ENCODE results near the gene SCAMP3. TPM values are rescaled to one million over a fixed set of nuclear protein-coding genes. Genes with fewer than 3 reads are reported as not detected.
"Not testable (repeated sequence)": the region's sequence is repeated elsewhere in the genome, so short reads cannot be mapped to it uniquely, and the experiment has no call there.

SCAMP3 gene
- total RNA-seq, 1 donor from 2014 or later, result 16.2 TPM

DNA sequence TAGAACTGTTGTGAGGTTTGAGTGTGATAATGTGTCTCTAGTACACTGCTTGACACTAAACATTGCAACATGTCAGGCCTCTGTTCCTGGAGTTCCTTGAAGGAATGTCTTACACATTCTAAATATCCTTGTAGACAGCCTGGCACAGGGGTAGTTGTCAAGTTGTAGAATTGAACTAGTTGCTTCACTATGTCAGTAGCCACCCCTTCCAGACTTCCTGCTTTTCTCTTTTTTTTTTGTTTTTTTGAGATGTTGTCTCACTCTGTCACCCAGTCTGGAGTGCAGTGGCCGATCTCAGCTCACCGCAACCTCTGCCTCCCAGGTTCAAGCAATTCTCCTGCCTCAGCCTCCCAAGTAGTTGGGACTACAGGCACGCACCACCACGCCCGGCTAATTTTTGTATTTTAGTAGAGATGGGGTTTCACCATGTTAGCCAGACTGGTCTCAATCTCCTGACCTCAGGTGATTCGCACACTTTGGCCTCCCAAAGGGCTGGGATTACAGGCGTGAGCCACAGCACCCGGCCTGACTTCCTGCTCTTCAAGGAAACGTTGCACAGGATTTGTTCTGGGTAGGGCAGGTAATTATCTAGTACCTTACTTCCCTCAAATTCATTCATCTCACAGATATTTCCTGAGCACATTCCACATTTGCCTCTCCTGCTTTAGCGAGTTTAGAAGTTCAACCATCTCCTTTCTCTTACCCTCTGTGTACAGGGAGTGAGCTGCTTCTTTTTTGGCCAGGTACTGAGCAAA, 41.8 kb downstream of the SCAMP3 start:
- not testable (repeated sequence) for H3K4me1 ChIP-seq (ENCODE audit: control insufficient read depth in 3 of 3, insufficient read depth in 3 of 3, low read length in 3 of 3); H3K36me3 ChIP-seq (ENCODE audit: control insufficient read depth in 3 of 3, insufficient read depth in 3 of 3, low read length in 3 of 3); H3K9me3 ChIP-seq (ENCODE audit: control insufficient read depth in 3 of 3, low read length in 3 of 3); H3K4me3 ChIP-seq (ENCODE audit: low read length in 3 of 3); H3K27me3 ChIP-seq (ENCODE audit: control insufficient read depth in 3 of 3, insufficient read depth in 3 of 3, low read length in 3 of 3); H3K27ac ChIP-seq (ENCODE audit: low read depth, low read length); H3K9ac ChIP-seq (ENCODE audit: low read depth in 1 of 3, low read length in 3 of 3)

DNA sequence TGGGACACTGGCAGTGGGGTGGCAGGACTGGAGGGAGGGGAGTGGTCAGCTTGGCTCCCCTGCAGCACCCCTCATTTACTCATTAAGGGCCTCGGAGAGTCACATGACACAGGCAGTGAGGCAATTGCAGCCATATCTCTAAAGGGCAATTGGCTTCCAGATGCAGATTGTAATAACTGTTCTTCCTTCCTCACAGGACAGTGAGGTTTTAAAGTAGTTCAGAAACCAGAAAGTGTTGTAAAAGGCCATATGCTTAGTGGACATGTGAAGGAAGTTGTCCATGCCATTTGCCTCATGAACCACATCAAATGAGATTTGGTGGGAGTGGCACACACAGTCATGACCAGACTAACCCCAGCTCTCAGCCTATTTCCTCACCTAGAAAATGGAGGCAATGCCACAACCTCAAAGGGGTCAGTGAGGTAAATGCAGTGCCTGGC, 42.5 kb downstream of the SCAMP3 start:
- H3K4me1 ChIP-seq (ENCODE audit: control insufficient read depth in 3 of 3, insufficient read depth in 3 of 3, low read length in 3 of 3), result peaks cover 0 to 3% (median 0%) of the 10 kb centered on the region in 3 donors
- no peak overlapping the region for H3K27ac ChIP-seq (ENCODE audit: low read depth, low read length)
- no peak overlapping the region for H3K9ac ChIP-seq (ENCODE audit: low read depth in 1 of 3, low read length in 3 of 3)
- H3K36me3 ChIP-seq (ENCODE audit: control insufficient read depth in 3 of 3, insufficient read depth in 3 of 3, low read length in 3 of 3), result peaks cover 0 to 2% (median 0%) of the 10 kb centered on the region in 3 donors
- no peaks in the 10 kb centered on the region for H3K27me3 ChIP-seq (ENCODE audit: control insufficient read depth in 3 of 3, insufficient read depth in 3 of 3, low read length in 3 of 3)
- H3K9me3 ChIP-seq (ENCODE audit: control insufficient read depth in 3 of 3, low read length in 3 of 3), result no peaks in the 10 kb centered on the region
- peak overlapping the region in 2 of 3 donors; percentile 29 to 45 for H3K4me3 ChIP-seq (ENCODE audit: low read length in 3 of 3)

DNA sequence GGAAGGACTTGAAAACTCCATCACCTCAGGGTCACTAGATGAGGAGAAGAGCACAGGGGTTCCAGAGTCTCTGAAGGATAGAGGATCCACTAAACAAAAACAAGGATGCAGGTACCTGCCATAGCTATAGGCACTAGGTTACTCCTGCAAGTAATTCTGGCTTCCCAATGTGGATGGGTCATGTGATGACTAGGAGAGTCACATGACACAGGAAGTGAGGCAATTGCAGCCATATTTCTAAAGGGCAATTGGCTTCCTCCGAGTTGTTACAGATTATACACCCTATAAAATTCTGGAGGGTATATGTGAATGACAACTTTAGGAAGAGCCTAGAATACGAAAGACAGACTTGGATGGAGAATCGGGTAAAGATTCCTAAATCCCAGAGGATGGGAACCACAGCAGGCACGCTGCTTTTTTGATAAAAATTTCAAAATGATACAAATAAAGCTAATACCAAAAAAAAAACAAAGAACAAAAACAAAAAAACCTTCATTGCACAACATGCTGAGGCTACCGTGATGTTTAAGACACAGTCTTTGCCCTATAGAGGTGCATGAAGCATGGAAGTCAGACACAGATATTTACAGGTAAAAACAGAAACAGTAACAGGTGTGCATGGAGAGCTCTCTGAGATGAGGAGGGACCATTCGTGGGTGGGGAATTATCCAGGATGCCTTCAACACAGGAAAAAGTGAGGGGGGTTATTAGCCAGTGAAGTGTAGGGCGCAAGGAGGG, 43.1 kb downstream of the SCAMP3 start:
- H3K9me3 ChIP-seq (ENCODE audit: control insufficient read depth in 3 of 3, low read length in 3 of 3), result no peaks in the 10 kb centered on the region
- peaks cover 0 to 3% (median 0%) of the 10 kb centered on the region in 3 donors for H3K4me1 ChIP-seq (ENCODE audit: control insufficient read depth in 3 of 3, insufficient read depth in 3 of 3, low read length in 3 of 3)
- no peaks in the 10 kb centered on the region for H3K27me3 ChIP-seq (ENCODE audit: control insufficient read depth in 3 of 3, insufficient read depth in 3 of 3, low read length in 3 of 3)
- H3K36me3 ChIP-seq (ENCODE audit: control insufficient read depth in 3 of 3, insufficient read depth in 3 of 3, low read length in 3 of 3), result peaks cover 0 to 2% (median 0%) of the 10 kb centered on the region in 3 donors
- no peak overlapping the region for H3K9ac ChIP-seq (ENCODE audit: low read depth in 1 of 3, low read length in 3 of 3)
- H3K4me3 ChIP-seq (ENCODE audit: low read length in 3 of 3), result peak overlapping the region; percentile 29 to 59 (median 45)
- H3K27ac ChIP-seq (ENCODE audit: low read depth, low read length), result no peak overlapping the region

DNA sequence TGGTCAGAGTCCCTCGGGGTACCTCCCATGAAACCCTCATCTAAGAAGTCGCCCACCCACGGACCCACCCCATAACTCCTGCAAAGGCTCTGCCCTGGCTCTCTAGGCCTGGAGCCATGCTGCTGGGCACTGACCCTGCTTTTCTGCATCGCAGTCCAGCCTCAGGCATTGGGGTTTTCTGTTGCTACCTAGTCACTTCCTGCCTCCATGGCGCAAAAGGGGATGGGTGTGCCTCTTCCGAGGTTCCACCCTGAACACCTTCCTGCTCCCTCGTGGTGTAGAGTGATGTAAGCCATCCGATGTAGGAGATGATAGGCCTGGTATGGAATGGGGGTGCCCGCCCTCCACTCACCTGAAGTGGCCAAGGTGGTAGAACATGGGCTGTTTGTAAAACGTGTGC, 47.5 kb downstream of the SCAMP3 start:
- not testable (repeated sequence) for H3K27ac ChIP-seq (ENCODE audit: low read depth, low read length); H3K9ac ChIP-seq (ENCODE audit: low read depth in 1 of 3, low read length in 3 of 3); H3K9me3 ChIP-seq (ENCODE audit: control insufficient read depth in 3 of 3, low read length in 3 of 3); H3K4me3 ChIP-seq (ENCODE audit: low read length in 3 of 3); H3K27me3 ChIP-seq (ENCODE audit: control insufficient read depth in 3 of 3, insufficient read depth in 3 of 3, low read length in 3 of 3); H3K4me1 ChIP-seq (ENCODE audit: control insufficient read depth in 3 of 3, insufficient read depth in 3 of 3, low read length in 3 of 3)
- H3K36me3 ChIP-seq (ENCODE audit: control insufficient read depth in 3 of 3, insufficient read depth in 3 of 3, low read length in 3 of 3), result peaks cover 0 to 13% (median 11%) of the 10 kb centered on the region in 3 donors

DNA sequence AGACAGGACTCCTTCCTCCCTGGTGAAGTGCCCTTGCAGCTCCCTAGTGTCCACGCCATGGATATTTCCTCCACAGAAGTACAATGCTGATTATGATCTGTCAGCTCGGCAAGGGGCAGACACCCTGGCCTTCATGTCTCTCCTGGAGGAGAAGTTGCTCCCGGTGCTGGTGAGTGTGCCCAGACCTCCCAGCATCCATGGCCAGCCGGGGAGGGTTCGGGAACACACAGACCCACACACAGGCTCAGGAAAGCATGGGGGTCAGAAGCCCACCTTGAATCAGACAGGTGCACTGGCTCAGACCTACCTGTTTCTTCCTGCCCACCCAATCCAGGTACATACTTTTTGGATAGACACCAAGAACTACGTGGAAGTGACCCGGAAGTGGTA, 50.1 kb downstream of the SCAMP3 start:
- Histone ChIP-seq H3K4me1 (ENCODE audit: control insufficient read depth in 3 of 3, insufficient read depth in 3 of 3, low read length in 3 of 3) (peaks cover 18 to 26% (median 25%) of the 10 kb centered on the region in 3 donors), H3K36me3 (ENCODE audit: control insufficient read depth in 3 of 3, insufficient read depth in 3 of 3, low read length in 3 of 3) (peaks cover 0 to 13% (median 11%) of the 10 kb centered on the region in 3 donors)
- not testable (repeated sequence) for H3K9ac ChIP-seq (ENCODE audit: low read depth in 1 of 3, low read length in 3 of 3); H3K27ac ChIP-seq (ENCODE audit: low read depth, low read length); H3K9me3 ChIP-seq (ENCODE audit: control insufficient read depth in 3 of 3, low read length in 3 of 3); H3K27me3 ChIP-seq (ENCODE audit: control insufficient read depth in 3 of 3, insufficient read depth in 3 of 3, low read length in 3 of 3); H3K4me3 ChIP-seq (ENCODE audit: low read length in 3 of 3)

DNA sequence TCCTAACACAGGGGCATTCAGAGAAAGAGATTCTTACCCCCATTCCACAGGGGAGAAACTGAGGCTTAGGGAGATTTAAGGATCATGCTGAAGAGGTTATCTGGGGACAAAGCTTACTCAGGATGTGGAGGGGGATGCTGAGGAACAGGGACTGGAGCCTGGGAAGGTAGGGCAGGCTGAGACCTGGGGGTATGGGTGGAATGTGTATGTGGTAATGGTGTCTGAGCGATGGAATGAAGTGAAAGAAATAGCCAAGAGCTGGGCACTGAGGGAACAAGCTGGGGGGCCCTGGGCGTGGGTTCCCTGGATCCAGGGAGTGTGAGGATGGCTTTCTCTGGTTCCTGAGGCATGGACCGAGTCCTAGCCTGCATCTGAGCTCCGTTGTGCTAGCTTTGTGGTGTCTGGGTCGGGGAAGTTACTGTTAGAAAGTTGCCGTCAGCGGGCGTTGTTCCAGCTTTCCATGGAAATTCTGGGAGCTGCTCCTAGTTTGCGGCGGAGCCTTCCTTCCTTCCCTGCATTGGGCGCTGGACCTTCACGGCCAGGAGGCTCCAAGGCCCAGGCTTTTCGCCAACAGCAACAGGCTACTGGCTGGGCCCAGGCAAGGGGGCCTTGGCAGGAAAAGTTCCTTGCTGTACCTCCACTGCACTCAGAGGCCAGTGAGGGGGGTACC, 50.6 kb downstream of the SCAMP3 start:
- H3K9me3 ChIP-seq (ENCODE audit: control insufficient read depth in 3 of 3, low read length in 3 of 3); H3K27me3 ChIP-seq (ENCODE audit: control insufficient read depth in 3 of 3, insufficient read depth in 3 of 3, low read length in 3 of 3); H3K9ac ChIP-seq (ENCODE audit: low read depth in 1 of 3, low read length in 3 of 3); H3K4me3 ChIP-seq (ENCODE audit: low read length in 3 of 3): not testable (repeated sequence)
- Histone ChIP-seq H3K36me3 (ENCODE audit: control insufficient read depth in 3 of 3, insufficient read depth in 3 of 3, low read length in 3 of 3) (peaks cover 0 to 13% (median 11%) of the 10 kb centered on the region in 3 donors), H3K4me1 (ENCODE audit: control insufficient read depth in 3 of 3, insufficient read depth in 3 of 3, low read length in 3 of 3) (peaks cover 21 to 31% (median 29%) of the 10 kb centered on the region in 3 donors), H3K27ac (ENCODE audit: low read depth, low read length) (peak overlapping the region; percentile 12)

DNA sequence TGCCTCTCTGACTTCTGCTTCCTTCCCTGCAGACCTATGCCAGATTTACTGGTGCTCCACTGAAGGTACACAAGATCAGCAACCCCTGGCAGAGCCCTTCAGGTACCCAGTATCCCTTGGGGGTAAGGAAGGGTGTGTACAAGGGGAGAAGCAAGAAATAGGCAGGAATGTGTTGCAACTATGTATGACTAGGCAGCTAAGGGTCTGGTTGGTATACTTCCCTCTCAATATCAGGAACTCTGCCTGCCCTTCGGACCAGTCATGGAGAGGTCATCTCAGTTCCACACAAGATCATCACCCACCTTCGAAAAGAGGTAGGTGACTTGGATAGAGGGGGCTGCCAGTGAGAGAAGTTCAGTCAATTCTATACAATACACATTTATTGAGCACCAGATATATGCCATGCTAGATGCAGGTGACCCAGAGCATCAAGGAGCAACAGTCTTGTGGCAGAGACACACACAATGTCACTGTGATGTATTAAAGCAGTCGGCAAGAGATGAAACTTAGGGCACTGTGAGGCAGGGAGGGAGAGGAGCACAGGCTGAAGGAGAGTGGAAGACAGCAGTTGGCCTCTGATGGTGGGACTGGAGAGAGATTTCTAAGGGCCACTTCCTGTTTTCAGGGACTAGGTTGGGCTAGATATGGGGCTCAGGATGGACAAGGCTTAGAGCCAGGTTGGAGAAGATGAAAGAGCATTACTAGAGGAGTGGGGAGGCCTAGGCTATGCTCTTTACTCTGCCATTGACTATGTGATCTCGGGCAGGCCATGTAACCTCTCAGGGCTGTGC, 51.7 kb downstream of the SCAMP3 start:
- Histone ChIP-seq H3K4me3 (ENCODE audit: low read length in 3 of 3) (peak overlapping the region in 1 of 3 donors; percentile 98), H3K9me3 (ENCODE audit: control insufficient read depth in 3 of 3, low read length in 3 of 3) (no peaks in the 10 kb centered on the region), H3K27ac (ENCODE audit: low read depth, low read length) (no peak overlapping the region)

DNA sequence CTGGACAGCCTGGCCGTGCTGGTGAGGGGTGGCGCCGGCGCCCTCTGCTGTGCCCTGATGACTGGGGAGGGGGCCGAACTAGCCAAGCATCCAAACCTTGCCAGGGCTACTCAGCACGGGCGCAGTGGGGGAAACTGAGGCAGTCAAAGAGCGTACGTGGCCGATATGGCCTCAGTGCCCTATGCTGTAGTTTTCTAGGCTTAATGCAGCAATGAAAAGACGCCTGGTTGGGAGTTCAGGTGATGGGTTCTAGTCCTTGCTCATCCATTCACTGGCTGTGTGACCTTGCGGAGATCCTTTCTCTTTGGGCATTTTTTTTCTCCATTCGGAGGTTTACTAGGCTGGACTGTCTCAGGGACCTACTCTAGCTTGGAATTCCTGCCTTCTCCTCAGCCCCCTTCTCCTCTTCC, 52.8 kb downstream of the SCAMP3 start:
- Histone ChIP-seq H3K4me1 (ENCODE audit: control insufficient read depth in 3 of 3, insufficient read depth in 3 of 3, low read length in 3 of 3) (peaks cover 21 to 34% (median 31%) of the 10 kb centered on the region in 3 donors), H3K36me3 (ENCODE audit: control insufficient read depth in 3 of 3, insufficient read depth in 3 of 3, low read length in 3 of 3) (peaks cover 0 to 19% (median 11%) of the 10 kb centered on the region in 3 donors), H3K27me3 (ENCODE audit: control insufficient read depth in 3 of 3, insufficient read depth in 3 of 3, low read length in 3 of 3) (no peaks in the 10 kb centered on the region), H3K27ac (ENCODE audit: low read depth, low read length) (peak overlapping the region; percentile 99), H3K9me3 (ENCODE audit: control insufficient read depth in 3 of 3, low read length in 3 of 3) (no peaks in the 10 kb centered on the region), H3K9ac (ENCODE audit: low read depth in 1 of 3, low read length in 3 of 3) (peak overlapping the region; percentile 94 to 98 (median 97)), H3K4me3 (ENCODE audit: low read length in 3 of 3) (peak overlapping the region; percentile 98 to 100 (median 100))

More for the DNA sequence above, 51.7 kb downstream of the SCAMP3 start:
- Histone ChIP-seq H3K4me1 (ENCODE audit: control insufficient read depth in 3 of 3, insufficient read depth in 3 of 3, low read length in 3 of 3) (peaks cover 21 to 34% (median 31%) of the 10 kb centered on the region in 3 donors), H3K27me3 (ENCODE audit: control insufficient read depth in 3 of 3, insufficient read depth in 3 of 3, low read length in 3 of 3) (no peaks in the 10 kb centered on the region), H3K9ac (ENCODE audit: low read depth in 1 of 3, low read length in 3 of 3) (no peak overlapping the region), H3K36me3 (ENCODE audit: control insufficient read depth in 3 of 3, insufficient read depth in 3 of 3, low read length in 3 of 3) (peaks cover 0 to 18% (median 11%) of the 10 kb centered on the region in 3 donors)

DNA sequence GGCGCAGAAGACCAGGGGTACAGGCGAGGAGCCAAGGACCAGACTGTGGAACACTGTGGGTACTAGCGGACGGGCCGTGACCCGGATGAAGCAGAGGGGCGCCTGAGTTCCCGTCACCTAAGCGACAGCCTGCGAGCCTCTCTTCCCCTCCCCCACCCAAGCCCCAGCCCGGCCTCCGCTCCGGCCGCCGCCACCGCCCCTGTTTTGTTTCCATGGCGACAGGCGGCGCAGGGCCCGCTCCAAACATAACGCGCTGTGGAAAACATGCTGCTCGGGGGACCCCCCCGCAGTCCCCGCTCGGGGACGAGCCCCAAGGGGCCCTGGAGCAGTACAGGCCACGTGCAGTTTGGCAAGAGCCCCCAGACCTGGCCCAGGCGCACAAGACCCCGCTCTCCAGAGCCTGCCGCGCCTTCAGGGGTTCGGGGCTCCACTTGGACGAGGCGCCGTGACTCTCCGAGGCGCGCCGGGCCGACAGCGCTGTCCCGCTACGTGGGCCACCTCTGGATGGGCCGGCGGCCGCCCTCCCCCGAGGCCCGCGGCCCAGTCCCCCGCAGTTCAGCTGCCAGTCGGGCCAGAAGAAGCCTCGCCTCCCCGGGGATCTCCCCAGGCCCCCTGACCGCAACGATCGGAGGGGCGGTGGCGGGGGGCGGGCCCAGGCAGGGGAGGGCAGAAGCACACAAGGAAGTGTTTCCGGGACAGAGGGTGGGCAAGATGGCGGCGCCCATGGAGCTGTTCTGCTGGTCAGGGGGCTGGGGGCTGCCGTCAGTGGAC, 53.4 kb downstream of the SCAMP3 start, which contains the start of gene MTX1:
MTX1 (plus strand) TSS at position 155 of the 771 bp plus-strand sequence; CDS start at position 265, 110 bp downstream.
- Histone ChIP-seq H3K27ac (ENCODE audit: low read depth, low read length) (peak within 1 kb of the TSS; percentile 99), H3K4me3 (ENCODE audit: low read length in 3 of 3) (peak within 1 kb of the TSS; percentile 98 to 100 (median 100))

More for the DNA sequence above, 53.4 kb downstream of the SCAMP3 start, which contains the start of gene MTX1:
- Histone ChIP-seq H3K9me3 (ENCODE audit: control insufficient read depth in 3 of 3, low read length in 3 of 3) (no peaks in the 10 kb centered on the region), H3K27me3 (ENCODE audit: control insufficient read depth in 3 of 3, insufficient read depth in 3 of 3, low read length in 3 of 3) (no peaks in the 10 kb centered on the region), H3K36me3 (ENCODE audit: control insufficient read depth in 3 of 3, insufficient read depth in 3 of 3, low read length in 3 of 3) (peaks cover 0 to 19% (median 11%) of the 10 kb centered on the region in 3 donors), H3K9ac (ENCODE audit: low read depth in 1 of 3, low read length in 3 of 3) (peak within 1 kb of the TSS; percentile 94 to 98 (median 97)), H3K4me1 (ENCODE audit: control insufficient read depth in 3 of 3, insufficient read depth in 3 of 3, low read length in 3 of 3) (peaks cover 21 to 34% (median 31%) of the 10 kb centered on the region in 3 donors)
